Fibroblast of skin of abdomen (primary cell): ENCODE data around the gene HBM. TPM values are rescaled to one million over a fixed set of nuclear protein-coding genes. Genes with fewer than 3 reads are reported as not detected.
"Not testable (repeated sequence)": the region's sequence is repeated elsewhere in the genome, so short reads cannot be mapped to it uniquely, and the experiment has no call there.

Experiments
- DNase-seq: peaks from one replicate; pipeline ENCODE4 v3.0.0-alpha.2; 2013
- polyA plus RNA-seq, 2 experiments: library from polyadenylated mRNA; unstranded; fragments of 120-200 nt; gene quantifications; one replicate each; pipeline ENCODE4 v1.2.1, GENCODE V29; 2013; ENCODE audit not compliant: insufficient read length in 2 of 2

HBM gene, protein sequence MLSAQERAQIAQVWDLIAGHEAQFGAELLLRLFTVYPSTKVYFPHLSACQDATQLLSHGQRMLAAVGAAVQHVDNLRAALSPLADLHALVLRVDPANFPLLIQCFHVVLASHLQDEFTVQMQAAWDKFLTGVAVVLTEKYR
- not detected for polyA plus RNA-seq (2013, experiment 1 of 2; ENCODE audit: insufficient read length)
- not detected for polyA plus RNA-seq (2013, experiment 2 of 2; ENCODE audit: insufficient read length)

GRCh38 chr16:165539-166374 is at the start of gene HBM:
TSS of gene HBM (plus strand) at chr16:165978. CDS start at chr16:165998, 20 bp downstream.
- DNase-seq: no peak

DNA sequence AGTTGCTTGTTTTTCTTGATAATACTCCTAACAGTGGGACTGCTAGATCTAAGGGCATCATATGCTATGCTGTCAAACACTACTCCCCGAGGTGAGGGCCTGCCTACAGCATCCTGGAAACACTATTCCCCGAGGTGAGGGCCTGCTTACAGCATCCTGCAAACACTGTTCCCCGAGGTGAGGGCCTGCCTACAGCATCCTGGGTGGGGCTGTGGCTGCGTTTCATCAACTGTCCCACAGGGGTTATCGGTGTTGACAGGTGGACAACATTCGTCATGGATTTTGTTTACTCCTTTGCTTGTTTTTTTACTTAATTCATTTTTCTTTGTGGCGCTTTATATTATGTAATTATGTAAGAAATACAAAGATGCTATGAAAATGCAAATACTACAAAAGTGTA is 49.8 kb upstream of the HBM start:
- no peak for DNase-seq

DNA sequence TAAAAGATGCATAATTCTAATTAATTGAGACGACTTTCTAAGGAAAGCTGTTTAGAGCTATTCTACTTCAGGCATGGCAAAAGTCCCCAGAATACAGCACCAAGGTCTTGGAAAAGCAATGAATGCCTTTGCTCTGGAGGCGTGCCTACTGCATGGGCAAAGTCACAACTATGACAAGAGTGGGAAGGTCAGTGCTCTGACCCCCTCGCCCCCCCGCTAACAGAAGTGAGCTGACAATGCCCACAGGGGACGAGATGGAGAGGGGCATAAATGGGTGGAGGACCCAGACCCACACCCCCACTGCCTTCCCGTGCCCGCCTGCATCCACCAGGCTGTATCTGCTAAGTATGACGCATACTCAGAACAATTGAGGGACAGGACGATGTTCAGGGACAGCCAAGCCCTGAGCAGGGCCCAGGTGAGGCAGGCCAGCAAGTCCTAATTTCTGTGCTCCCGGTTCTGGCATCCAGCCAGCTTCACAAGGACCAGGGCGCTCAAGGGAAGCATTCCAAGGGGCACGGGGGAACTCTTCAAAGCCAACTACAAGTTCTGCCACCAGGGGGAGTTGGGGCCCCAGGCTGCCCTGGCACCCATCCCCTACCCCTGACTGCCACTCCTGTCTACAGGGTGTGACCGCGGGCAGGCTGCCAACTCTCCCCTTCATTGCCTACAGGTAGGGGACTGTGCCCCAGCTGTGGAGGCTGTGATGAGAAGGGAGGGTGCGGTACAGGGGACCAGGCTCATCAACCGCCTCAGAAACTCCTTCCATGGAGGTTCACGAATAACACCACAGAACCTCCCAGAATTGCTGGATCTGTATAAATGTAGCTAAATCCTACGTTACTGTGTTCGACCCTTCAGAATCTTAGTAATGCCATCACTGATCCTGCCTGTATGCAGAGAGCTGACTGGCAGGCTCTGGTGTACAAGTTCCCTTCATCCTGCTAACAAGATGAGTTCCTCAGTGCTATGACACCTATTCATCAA is 48.1 kb upstream of the HBM start:
- DNase-seq: peak; percentile 32

GRCh38 chr16:118857-119256 is 46.9 kb upstream of the HBM start:
- no peak for DNase-seq

DNA sequence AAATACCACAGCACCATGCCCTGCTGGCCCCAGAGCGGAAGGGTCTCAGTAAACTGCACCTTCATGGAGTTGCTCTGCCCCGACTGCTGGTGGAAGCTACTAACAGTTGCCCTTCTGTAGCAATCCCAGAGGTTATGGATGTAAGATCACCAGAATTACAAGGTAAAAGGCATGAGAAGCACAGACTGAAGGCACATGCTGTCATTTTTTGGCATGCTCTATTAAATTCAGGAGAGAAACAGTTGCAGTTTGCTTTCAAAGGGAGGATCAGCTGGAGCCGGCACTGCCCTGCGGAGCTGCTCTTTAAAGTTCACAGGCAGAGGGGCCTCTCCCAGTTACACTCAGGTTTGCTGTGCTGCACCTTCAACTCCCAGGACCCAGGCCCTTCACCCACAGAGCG is 46.5 kb upstream of the HBM start:
- no peak for DNase-seq

DNA sequence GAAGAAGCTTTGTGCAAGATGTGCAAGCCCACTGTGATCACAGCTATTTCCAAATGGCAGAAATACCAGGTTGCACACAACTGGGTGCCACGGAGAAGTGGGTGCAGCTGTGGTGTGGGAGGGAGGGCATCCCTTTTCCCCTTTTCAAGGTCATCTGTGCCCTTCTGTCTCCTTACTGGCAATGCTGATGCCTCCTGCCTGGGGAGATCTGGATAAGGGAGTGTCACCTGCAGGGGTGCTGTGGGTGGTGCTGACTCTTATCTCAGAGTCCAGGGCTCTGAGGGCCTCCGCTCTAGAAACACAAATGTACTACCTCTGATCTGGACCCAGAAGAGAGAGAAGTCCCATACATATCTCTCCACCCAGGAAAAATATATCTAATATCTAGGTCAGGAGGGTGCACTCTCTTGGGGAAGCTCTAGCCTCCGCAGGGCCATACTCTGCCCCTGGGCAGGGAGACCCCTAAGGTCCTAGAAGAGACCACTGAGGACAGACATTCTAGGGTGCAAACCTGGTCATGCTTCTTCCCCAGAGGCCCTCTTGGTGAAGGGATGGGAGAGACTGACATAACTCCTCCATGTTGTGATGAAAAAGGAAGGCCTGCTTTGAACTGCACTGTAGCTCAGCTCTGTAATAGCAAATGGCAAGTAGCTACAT is 45.8 kb upstream of the HBM start:
- DNase-seq: no peak

DNA sequence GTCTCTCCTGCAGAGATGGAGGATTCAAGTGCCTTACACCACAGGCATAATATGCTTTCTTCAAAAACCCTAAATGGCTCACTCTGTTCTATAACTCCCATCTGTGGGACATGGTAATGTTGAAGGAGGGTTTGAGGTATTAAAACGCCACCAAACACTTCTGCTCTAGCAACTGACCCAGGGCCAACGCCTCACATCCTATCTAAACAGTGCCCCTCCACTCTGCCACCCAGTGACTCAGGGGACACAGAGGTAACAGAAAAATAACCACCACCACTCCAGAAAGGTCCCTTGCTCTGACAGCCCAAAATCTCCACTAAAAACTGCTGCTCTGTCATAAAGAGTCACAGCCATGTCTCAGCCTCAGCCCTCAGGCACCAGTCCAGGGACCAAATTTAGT is 45.0 kb upstream of the HBM start:
- no peak for DNase-seq

DNA sequence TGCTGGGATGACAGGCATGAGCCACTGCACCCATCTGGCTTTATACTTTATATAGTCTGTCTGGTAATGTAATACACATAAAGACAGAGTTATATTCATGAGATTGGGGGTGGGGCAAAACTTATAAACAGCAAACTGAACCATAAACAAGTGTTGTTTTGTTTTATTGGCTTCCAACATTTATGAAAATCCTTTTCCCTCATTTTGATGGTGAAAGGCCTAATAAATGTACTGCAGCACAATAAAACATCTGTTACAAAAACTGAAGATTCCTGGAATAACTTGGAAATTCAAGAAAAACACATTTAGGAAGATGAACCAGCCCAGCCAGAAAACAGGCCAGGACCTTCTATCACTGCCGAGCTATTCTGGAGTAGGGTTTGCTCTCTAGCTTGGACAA is 43.4 kb upstream of the HBM start:
- no peak for DNase-seq

- DNase-seq: not testable (repeated sequence)
These were observed 42.0 kb upstream of the HBM start for GRCh38 chr16:123558-124350.

- no peak for DNase-seq
These were observed 40.8 kb upstream of the HBM start for GRCh38 chr16:125011-125410.

DNA sequence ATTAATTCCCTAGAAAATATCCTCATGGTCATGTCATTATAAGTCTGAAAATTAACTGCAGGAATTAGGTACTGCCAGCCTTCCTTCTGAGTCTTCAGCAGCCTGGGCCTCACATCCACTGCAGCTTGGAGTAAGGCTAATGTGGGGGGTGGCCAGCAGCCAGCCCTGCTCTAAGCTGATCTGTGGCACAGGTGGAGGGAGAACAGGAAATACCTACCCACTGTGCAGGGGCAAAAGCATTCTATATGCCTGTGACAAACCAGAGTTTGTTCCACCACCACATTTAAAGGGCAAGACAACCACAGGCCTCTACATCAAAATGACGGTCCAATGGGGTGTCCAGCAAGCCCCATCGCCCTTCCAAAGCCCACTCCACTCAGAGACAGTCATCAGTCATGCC is 36.7 kb upstream of the HBM start:
- no peak for DNase-seq

DNA sequence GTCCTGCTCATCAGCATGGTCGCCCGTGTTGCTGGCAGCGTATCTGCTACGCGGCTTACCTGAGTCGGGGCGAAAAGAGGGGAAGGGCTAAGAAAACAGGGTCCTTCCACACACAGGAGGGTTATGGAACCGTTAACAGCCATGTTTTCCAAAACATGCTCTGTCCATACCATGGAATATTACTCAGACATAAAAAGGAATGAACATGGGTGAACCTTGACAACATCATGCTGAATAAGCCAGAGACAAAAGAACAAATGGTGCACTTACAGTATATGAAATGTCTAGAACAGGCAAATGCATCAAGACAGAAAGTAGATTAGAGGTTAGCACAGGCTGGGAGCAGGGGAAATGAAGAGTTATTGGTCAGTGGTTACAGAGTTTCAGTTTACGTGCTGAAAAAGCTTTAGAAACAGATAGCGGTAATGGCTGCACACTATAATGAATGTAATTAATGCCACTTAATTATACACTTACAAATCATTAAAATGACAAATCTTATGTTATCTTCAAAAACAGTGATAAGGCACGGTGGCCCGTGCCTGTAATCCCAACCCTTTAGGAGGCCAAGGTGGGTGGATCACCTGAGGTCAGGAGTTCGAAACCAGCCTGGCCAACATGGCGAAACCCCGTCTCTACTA is 35.1 kb upstream of the HBM start:
- no peak for DNase-seq

GRCh38 chr16:132120-132519 is 33.7 kb upstream of the HBM start:
- no peak for DNase-seq

GRCh38 chr16:133716-134115 is 32.1 kb upstream of the HBM start:
- DNase-seq: no peak

DNA sequence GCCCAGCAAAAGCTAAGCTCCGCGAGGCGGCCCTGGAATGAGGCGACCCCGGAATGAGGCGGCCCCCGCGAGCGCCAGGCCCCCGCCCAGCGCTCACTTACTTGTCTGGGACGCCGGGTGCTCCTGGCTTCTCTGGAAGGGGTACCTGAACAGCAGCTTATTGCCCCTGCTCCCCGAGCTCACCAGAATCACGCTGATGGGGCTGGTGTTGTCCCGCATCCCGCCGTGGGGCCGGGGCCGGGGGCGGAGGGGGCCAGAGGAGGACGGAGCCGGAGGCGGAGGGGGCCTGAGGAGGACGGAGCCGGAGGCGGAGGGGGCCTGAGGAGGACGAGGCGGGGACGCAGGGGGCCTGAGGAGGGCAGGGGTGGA is 27.7 kb upstream of the HBM start:
- peak; percentile 12 for DNase-seq

DNA sequence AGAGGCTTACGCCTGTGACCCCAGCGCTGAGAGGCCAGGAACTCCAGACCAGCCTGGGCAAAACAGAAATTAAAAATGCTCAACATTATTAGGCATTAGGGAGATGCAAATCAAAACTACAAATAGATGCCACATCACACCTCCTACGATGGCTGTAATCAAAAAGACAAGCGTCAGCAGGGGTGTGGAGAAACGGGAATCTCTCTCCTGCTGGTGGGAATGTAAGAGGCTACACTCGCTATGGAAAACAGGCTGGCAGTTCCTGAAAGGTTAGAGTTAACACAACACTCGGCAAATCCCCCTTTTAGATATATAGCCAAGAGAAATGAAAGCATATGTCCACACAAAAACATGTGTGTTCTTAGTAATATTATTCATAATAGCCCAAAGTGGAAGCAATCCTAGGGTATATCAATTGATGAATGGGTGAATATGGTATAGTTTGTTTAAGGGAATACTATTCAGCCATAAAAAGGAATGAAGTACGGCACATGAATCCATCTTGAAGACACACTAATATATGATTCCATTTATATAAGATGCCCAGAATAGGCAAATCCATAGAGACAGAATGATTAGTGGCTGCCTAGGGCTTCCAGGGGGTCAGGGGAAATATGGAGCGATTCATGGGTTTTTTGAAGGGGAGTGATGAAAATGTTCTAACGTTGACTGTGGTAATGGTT is 25.5 kb upstream of the HBM start:
- no peak for DNase-seq

DNA sequence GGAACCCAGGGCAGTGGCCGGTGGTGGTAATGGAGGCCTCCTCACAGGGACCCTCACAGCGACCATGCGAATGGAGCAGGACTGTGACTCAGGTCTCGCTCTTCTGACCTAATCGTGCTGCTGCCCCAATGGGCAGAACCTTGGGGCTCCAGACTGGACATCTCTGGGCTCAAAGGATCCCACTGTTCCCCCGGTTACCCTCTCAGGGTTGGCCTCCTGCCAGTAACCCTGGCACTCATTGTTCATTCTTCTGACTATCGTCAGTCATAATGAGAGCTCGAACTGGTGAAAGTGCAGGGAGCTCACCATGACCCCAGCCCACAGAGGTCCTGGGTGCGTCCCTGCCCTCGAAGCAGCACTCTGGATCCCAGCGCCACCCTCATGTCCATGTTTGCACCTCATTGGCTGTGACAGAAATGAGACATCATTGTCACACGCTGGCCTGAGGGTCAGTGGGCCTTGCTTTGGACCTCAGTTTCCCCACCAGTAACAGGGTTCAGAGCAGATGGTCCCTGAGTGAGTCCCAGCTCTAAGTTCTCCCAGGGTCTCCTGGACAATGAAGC is 23.3 kb upstream of the HBM start:
- DNase-seq: no peak

GRCh38 chr16:143047-143446 is 22.7 kb upstream of the HBM start:
- DNase-seq: no peak

- DNase-seq: no peak
These were observed 22.3 kb upstream of the HBM start for GRCh38 chr16:143456-143855.

GRCh38 chr16:144797-145252 is 21.0 kb upstream of the HBM start:
- no peak for DNase-seq
